ENCODE data around the gene CMTM3. TPM values are rescaled to one million over a fixed set of nuclear protein-coding genes. Genes with fewer than 3 reads are reported as not detected.

CMTM3 gene
- polyA plus RNA-seq, 1 experiment, result 35.5 TPM

DNA sequence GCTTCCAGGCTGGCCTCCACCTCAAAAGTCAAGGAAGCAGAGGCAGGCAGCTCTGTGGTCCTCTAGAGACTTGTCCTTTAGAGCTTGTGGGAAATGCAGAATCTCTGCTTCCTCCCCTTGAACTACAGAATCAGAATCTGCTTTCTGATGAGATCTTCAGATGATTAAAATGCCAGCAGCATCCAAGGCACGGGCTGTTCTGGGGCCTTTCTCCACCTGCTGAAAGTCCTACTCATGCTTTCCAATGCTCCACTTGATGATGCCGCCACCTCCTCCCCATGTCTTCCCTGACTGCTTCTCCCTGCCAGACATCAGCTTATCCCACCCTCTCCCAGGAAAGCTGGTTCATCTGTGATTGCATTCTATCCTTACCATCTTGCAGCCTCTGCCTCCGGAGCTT lies 33.3 kb downstream of the CMTM3 start:
- CTCF ChIA-PET, result interaction anchor here (0.7 to 6.0 kb wide), 3 partner anchors 14 to 20 kb away, joined by 3 to 37 read pairs (median 3); no protein-coding TSS in a partner anchor
- no peaks in the 10 kb centered on the region for H3K36me3 ChIP-seq (ENCODE audit: control insufficient read depth, insufficient read depth, low read length)
- POLR2A ChIA-PET, result no interaction called here
- H3K27me3 ChIP-seq (ENCODE audit: control insufficient read depth, insufficient read depth, low read length), result no peaks in the 10 kb centered on the region; the same call in 1 of the 2 replicates
- no peak for DNase-seq (ENCODE audit: low read depth)
- TF ChIP-seq, protein P1, sequence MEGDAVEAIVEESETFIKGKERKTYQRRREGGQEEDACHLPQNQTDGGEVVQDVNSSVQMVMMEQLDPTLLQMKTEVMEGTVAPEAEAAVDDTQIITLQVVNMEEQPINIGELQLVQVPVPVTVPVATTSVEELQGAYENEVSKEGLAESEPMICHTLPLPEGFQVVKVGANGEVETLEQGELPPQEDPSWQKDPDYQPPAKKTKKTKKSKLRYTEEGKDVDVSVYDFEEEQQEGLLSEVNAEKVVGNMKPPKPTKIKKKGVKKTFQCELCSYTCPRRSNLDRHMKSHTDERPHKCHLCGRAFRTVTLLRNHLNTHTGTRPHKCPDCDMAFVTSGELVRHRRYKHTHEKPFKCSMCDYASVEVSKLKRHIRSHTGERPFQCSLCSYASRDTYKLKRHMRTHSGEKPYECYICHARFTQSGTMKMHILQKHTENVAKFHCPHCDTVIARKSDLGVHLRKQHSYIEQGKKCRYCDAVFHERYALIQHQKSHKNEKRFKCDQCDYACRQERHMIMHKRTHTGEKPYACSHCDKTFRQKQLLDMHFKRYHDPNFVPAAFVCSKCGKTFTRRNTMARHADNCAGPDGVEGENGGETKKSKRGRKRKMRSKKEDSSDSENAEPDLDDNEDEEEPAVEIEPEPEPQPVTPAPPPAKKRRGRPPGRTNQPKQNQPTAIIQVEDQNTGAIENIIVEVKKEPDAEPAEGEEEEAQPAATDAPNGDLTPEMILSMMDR (IDR thresholded peaks at IDR 0.05; ENCODE audit: insufficient read depth, low read depth, low read length), result no peak
- no peak overlapping the region for H3K4me3 ChIP-seq (ENCODE audit: low read depth, low read length)

DNA sequence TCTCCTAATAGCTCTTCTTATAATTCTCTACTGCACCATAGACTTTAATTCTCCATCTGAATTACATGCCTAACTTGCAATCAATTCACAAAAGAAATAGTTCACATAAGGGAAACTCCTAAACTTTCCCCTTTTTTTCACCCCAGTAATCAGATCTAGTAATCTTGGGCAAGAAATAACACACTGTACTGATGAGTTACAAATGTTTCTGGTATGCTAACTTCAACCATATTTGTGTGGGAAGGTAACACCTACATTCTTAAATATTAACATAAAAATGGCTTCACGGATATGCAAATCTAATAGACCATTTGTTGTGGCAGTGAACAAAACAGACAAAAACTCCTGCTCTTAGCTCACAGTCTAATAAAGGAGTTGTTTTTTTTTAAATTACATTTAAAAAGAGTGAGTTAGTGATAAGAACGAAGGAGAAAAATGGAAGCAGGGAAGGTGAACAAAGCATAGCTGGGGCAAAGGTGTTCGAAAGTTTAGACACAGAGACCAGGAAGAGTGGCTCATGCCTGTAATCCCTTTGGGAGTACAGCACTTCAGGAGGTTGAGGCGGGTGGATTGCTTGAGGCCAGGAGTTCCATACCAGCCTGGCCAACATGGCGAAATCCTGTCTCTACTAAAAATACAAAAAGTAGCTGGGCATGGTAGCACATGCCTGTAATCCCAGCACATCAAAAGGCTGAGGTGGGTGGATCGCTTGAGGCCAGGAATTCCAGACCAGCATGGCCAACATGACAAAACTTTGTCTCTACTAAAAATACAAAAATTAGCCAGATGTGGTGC lies 34.8 kb downstream of the CMTM3 start:
- no peaks in the 10 kb centered on the region for H3K36me3 ChIP-seq (ENCODE audit: control insufficient read depth, insufficient read depth, low read length)
- POLR2A ChIA-PET, result no interaction called here
- no peaks in the 10 kb centered on the region; the same call in 1 of the 2 replicates for H3K27me3 ChIP-seq (ENCODE audit: control insufficient read depth, insufficient read depth, low read length)
- CTCF ChIA-PET, result interaction anchor here (1.0 to 3.5 kb wide), 4 partner anchors 11 to 232 kb away, joined by 3 to 42 read pairs (median 4); no protein-coding TSS in a partner anchor
- no peak for DNase-seq (ENCODE audit: low read depth)
- TF ChIP-seq, protein P1 (IDR thresholded peaks at IDR 0.05; ENCODE audit: insufficient read depth, low read depth, low read length), result no peak
- no peak overlapping the region for H3K4me3 ChIP-seq (ENCODE audit: low read depth, low read length)

DNA sequence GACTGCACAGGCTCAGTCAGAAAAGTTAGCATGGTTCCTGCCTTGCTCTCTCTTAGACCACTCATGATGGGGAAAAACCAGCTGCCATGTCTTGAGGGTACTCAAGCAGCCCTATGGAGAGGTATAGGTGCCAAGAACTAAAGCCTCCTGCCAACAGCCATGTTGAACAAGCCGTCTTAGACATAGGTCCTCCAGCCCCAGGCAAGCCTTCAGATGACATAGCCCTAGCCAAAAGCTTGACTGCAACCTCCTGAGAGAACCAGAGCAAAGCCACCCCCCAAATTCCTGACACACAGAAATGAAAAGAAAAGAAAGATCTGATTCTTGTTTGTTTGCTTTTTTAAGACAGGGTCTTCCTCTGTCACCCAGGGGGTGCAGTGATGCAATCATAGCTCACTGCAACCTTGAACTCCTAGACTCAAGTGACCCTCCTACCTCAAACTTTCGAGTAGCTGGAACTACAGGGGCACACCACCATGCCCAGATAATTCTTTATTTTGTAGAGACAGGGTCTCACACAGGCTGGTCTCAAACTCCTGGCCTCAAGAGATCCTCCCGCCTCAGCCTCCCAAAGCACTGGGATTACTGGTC lies 36.3 kb downstream of the CMTM3 start:
- H3K36me3 ChIP-seq (ENCODE audit: control insufficient read depth, insufficient read depth, low read length), result no peaks in the 10 kb centered on the region
- no peaks in the 10 kb centered on the region; the same call in 1 of the 2 replicates for H3K27me3 ChIP-seq (ENCODE audit: control insufficient read depth, insufficient read depth, low read length)
- DNase-seq (ENCODE audit: low read depth), result no peak
- no peak overlapping the region for H3K4me3 ChIP-seq (ENCODE audit: low read depth, low read length)
- POLR2A ChIA-PET, result no interaction called here
- CTCF ChIA-PET, result interaction anchor here (1.1 to 3.5 kb wide), 3 partner anchors 8 to 234 kb away, joined by 3 to 42 read pairs (median 4); no protein-coding TSS in a partner anchor
- TF ChIP-seq, protein P1 (IDR thresholded peaks at IDR 0.05; ENCODE audit: insufficient read depth, low read depth, low read length), result no peak

DNA sequence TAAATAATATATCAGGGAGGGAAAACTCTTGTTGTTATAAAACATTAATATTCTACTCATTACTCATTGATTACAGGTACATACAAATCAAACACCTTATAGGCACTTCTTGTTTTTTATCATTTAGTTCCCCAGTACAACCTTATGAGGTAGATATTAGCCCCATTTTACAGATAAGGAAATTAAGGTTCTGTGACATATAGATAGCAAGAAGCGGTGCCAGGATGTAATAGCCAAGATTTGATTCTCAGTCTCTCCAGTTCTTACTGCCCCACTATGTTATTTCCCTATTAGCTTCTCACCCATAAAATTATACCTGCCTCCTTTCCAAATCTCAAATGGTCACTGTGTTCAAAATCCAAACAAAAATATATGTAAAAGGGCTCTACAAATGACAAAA lies 36.9 kb downstream of the CMTM3 start:
- Histone ChIP-seq H3K27me3 (ENCODE audit: control insufficient read depth, insufficient read depth, low read length) (no peaks in the 10 kb centered on the region; the same call in 1 of the 2 replicates), H3K36me3 (ENCODE audit: control insufficient read depth, insufficient read depth, low read length) (no peaks in the 10 kb centered on the region), H3K4me3 (ENCODE audit: low read depth, low read length) (no peak overlapping the region)
- TF ChIP-seq, protein P1 (IDR thresholded peaks at IDR 0.05; ENCODE audit: insufficient read depth, low read depth, low read length), result no peak
- ChIA-PET POLR2A (no interaction called here), CTCF (interaction anchor here (1.2 to 3.5 kb wide), 2 partner anchors 8 to 10 kb away, joined by 3 to 42 read pairs; no protein-coding TSS in a partner anchor)
- DNase-seq (ENCODE audit: low read depth), result no peak

DNA sequence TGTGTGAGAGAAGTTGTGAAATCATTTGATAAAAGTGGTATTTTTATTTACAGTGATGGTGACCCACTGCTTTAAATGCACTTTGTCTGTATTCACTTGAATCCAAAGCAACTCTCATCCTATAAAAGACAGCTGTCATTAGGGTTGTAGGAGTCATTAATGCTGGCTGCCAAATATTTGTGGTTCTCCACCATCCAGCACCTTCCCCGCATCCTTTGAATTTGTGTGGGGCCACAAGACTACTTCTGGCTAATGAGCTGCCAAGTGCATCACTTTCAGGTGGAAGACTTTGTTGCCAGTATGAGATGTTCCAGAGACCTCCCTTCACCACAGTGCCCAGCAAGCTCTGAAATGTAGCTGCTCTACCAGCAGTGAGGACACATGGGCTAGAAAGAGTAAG lies 43.4 kb downstream of the CMTM3 start:
- no peak overlapping the region for H3K4me3 ChIP-seq (ENCODE audit: low read depth, low read length)
- TF ChIP-seq, protein P1 (IDR thresholded peaks at IDR 0.05; ENCODE audit: insufficient read depth, low read depth, low read length), result no peak
- no peak for DNase-seq (ENCODE audit: low read depth)
- no peaks in the 10 kb centered on the region for H3K27me3 ChIP-seq (ENCODE audit: control insufficient read depth, insufficient read depth, low read length)
- POLR2A ChIA-PET, result no interaction called here
- H3K36me3 ChIP-seq (ENCODE audit: control insufficient read depth, insufficient read depth, low read length), result no peaks in the 10 kb centered on the region
- CTCF ChIA-PET, result interaction anchor here (0.9 to 1.2 kb wide), 3 partner anchors 80 to 225 kb away, joined by 3 to 5 read pairs (median 4); partner anchors contain the start of gene DYNC1LI2
